Stimulated activated CD8-positive, alpha-beta memory T cell treated with anti-CD3 and anti-CD28 coated beads, Interleukin-15, amount 100 ng/mL, for 48 hours (primary cell): Measurements from ENCODE around the gene ORC6.
"Not testable (repeated sequence)": the region's sequence is repeated elsewhere in the genome, so short reads cannot be mapped to it uniquely, and the experiment has no call there.

Experiments used
- DNase-seq, 2 donors: peaks; one replicate each; pipeline ENCODE4 v3.0.0-alpha.2; 2020; ENCODE audit warnings: low read depth in 2 of 2

The ORC6 gene, protein sequence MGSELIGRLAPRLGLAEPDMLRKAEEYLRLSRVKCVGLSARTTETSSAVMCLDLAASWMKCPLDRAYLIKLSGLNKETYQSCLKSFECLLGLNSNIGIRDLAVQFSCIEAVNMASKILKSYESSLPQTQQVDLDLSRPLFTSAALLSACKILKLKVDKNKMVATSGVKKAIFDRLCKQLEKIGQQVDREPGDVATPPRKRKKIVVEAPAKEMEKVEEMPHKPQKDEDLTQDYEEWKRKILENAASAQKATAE

DNA sequence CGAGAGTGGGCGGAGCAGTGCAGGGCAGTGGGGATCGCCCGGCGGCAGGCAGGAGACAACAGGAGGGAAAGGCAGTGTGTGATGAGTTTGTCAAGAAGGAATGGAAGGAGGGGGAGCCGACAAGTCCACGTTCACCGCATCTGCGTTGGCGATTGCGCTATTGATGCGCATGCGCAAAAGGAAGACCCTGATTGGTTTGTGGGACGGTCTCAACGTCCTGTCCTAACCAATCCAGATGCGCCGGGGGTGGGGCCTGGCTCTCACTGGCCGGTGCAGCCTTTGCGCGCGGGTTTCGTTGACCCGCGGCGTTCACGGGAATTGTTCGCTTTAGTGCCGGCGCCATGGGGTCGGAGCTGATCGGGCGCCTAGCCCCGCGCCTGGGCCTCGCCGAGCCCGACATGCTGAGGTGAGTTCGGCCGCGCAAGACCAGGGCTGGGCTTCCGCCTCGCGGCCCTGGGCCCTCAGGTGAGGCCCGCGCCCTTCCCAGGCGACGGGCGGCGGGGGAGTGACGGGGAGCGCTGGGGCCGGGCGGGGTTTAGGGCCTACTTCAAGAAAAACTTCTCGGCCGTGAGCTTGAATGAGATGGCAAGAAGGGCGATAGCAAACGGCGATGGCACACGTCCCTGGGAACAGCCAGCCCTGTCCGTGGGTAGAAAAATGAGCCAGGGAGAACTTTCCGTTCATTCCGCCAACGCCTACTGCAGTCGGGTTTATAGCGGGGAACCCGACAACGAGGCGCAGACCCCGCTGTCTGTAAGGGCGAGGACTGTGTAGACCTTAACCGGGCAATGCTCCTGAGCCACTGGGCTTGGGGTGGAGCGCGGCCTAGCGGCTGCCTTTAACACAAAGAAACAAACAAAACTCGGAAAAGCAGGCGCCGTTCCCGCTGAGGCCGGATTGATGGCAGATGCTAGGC, at the start of gene ORC6:
ORC6 (plus strand) TSS at position 295 of the 916 bp plus-strand sequence; CDS start at position 342, 47 bp downstream.
- DNase-seq: peak; percentile 95 to 97

DNA sequence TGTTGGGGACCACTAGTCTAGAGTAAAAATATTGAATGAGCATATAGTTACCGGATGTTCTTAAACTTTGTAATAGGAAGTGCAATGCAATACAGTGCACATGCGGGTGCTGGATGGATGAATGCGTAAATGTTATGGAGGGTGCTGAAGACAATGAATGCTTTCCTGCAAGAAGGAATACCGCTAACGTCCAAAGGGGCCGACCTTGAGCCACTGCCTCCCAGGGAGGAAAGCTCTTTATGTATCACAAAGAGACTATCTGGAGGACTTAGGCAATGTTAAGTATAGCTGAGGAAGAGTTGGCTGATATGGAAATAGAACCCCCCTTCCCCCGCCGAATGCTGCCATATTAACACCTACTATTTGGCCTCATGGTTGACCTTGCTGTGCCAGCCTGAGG, 40.8 kb upstream of the ORC6 start:
- no peak for DNase-seq

GRCh38 chr16:46649588-46650253, 39.7 kb upstream of the ORC6 start:
- DNase-seq: no peak

GRCh38 chr16:46650254-46650623, 39.2 kb upstream of the ORC6 start:
- no peak for DNase-seq

DNA sequence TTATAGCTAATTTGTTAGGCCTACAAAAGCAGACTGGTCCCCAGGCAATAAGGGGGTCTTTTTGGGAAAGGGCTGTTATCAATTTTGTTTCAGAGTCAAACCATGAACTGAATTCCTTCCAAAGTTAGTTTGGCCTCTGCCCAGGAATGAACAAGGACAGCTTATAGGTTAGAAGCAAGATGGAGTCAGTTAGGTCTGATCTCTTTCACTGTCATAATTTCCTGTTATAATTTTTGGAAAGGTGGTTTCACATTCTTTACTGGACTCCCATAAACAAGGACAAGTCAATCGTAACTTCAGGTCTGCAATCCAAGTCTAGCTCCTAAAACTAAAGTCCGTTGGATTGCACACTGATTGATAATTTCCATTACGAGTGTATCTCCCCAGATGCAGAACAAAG, 38.2 kb upstream of the ORC6 start:
- DNase-seq: no peak

- DNase-seq: peak; percentile 15 to 20
These were observed 30.5 kb upstream of the ORC6 start for GRCh38 chr16:46658925-46659324.

DNA sequence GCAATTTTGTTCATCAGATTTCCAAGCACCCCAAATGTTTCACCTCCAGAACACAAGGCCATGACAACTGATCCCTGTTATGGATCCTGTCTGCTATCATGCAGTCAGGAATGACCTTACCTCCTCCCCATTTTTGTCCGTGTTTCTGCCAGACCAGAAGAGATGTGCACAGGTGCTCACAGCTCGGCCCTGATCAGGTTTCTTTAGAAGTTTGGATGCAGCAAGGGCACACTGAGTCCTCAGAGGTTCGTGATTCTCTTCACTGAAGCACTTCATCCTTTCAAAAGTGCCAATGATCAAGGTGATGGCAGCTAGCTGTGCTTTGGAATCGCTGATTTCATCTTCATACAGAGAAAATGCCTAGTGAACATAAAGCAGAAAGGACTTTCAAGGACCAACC, 27.3 kb upstream of the ORC6 start:
- DNase-seq: no peak

- DNase-seq: no peak
These were observed 16.0 kb upstream of the ORC6 start for GRCh38 chr16:46673320-46674013.

- not testable (repeated sequence) for DNase-seq
These were observed 11.5 kb upstream of the ORC6 start for GRCh38 chr16:46677943-46678342.

- not testable (repeated sequence) for DNase-seq
These were observed 7.6 kb upstream of the ORC6 start for GRCh38 chr16:46681867-46682266.

GRCh38 chr16:46686815-46687473, 2.5 kb upstream of the ORC6 start:
- no peak for DNase-seq

DNA sequence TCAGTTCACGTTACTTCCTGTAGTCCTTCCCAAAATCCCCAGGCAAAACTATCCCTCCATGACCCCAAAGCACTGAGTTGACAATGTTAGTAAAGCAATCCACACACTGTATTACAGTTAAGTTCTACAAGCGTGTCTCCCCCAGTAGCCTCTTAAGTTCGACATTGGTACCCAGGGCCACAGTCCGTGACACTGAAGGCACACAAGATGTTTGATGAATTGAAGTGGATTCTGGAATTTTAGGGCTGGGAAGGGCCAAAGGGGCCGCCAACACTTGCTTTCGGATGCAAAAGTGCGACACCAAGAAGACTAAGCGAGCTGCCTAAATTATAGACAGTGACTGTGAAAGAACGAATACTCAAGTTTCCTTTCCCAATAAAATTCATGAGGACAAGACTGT, 2.0 kb upstream of the ORC6 start:
- no peak for DNase-seq

GRCh38 chr16:46688101-46688653, 1.3 kb upstream of the ORC6 start:
- no peak for DNase-seq

- peak; percentile 99 for DNase-seq
These were observed 650 bp upstream of the ORC6 start, which contains the start of gene VPS35 for GRCh38 chr16:46688654-46689364. TSS of gene VPS35 (minus strand) at chr16:46689178. CDS start at chr16:46689133, 45 bp downstream.

DNA sequence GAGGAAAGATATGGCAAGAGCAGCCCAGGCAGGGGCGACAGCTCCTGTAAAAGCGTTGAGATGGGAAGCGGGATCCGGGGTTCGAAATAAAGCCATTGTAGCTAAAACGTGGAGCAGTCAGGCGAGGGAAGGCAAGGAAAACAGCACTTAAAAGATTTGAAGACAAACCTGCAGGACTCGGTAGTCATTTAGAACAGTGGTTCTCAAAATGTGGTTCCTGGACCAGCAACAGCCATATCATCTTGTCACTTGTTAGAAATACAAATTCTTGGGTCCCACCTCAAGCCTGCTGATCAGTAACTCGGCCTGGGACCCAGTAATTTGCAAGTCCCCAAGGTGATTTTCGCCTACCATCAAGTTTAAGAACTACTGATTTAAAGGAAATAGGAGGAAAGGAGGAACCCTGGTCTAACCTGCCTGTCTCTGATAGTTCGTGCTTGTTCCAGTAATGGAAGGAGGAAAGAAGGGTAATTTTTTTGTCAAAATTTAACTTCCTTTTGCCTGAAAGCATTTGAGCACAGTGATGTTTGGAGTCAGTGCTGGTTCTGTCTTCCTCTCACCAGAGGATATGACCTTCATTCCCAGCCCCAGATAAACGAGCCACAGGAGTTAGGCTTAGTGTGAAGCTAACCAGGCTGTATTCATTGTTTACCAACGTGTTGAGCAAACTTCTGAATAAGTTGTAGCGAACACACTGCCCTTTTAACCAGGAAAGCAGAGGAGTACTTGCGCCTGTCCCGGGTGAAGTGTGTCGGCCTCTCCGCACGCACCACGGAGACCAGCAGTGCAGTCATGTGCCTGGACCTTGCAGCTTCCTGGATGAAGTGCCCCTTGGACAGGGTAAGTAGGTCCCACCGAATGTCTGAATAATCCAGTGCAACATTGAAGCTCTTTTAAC, 1.1 kb downstream of the ORC6 start:
- no peak for DNase-seq

DNA sequence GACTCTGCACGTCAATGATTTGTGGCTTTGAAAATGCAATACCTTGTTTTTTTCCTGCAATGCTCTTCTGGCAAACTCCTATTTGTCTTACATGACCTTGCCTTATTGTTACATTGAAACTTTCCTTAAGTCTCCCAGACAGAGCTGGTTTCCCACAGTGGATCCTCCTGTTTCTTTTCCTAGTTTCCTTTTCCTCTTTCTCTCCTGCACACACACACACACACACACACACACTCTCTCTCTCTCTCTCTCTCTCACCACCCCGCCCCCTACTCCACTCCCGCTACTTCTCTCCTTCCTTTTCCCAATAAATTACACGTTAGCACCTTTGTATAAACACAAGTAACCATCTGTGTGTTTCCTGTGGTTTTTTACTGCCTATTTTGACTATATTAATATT, 2.3 kb downstream of the ORC6 start:
- DNase-seq: no peak

GRCh38 chr16:46693598-46693997, 4.1 kb downstream of the ORC6 start:
- no peak for DNase-seq

GRCh38 chr16:46695937-46696336, 6.5 kb downstream of the ORC6 start:
- no peak for DNase-seq

DNA sequence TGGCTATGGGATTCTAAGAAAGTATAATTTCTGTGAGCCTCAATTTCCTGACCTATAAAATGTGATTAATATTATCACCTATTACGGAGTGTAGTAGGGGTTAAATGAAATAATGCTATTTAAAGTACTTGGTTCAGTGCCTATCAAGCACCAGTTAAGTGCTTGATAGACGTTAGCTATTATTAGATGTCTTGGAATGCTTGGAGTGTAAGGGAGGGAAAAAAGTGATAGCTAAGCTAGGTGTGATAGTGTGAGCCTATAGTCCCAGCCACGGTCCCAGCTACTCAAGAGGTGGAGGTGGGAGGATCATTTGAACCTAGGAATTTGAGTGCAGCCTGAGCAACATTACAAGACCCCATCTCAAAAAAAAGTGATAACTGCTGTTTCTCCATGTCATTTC, 7.5 kb downstream of the ORC6 start:
- no peak for DNase-seq
